ENCODE data around the gene PLPPR5. TPM values are rescaled to one million over a fixed set of nuclear protein-coding genes. Genes with fewer than 3 reads are reported as not detected.

The PLPPR5 gene
- total and polyA plus RNA-seq, 10 donors, result not detected

- TF ChIP-seq CTCF (IDR thresholded peaks at IDR 0.05 in 8 of 11, conservative IDR thresholded peaks at IDR 0.05 in 3 of 11) (no peak), POLR2A (IDR thresholded peaks at IDR 0.05) (no peak), POLR2AphosphoS5 (IDR thresholded peaks at IDR 0.05) (no peak)
- Histone ChIP-seq H3K27ac (no peak overlapping the region), H3K36me3 (no peaks in the 10 kb centered on the region), H3K27me3 (replicated peaks in 1 of 7) (no peaks in the 10 kb centered on the region), H3K4me3 (no peak overlapping the region), H3K4me1 (no peaks in the 10 kb centered on the region), H3K9me3 (no peaks in the 10 kb centered on the region)
- no peak for DNase-seq
- intact Hi-C loops (cut with DNase I; ENCODE audit: low total_unique reads), result no loop called here
- 80 to 91% (median 82%) methylated on average over 8 of the region's 8 CpGs for WGBS, 5 donors
Measured at GRCh38 chr1:98931128-98931835, 73.4 kb downstream of the PLPPR5 start.

GRCh38 chr1:98929437-98929836, 75.2 kb downstream of the PLPPR5 start:
- Histone ChIP-seq H3K36me3 (no peaks in the 10 kb centered on the region), H3K4me1 (no peaks in the 10 kb centered on the region), H3K4me3 (no peak overlapping the region), H3K27me3 (replicated peaks in 1 of 7) (no peaks in the 10 kb centered on the region), H3K9me3 (no peaks in the 10 kb centered on the region), H3K27ac (no peak overlapping the region)
- intact Hi-C loops (cut with DNase I; ENCODE audit: low total_unique reads), result no loop called here
- WGBS, 5 donors, result 58 to 88% (median 77%) methylated on average over 1 of the region's 1 CpG
- DNase-seq, result no peak
- TF ChIP-seq CTCF (IDR thresholded peaks at IDR 0.05 in 8 of 11, conservative IDR thresholded peaks at IDR 0.05 in 3 of 11) (no peak), POLR2AphosphoS5 (IDR thresholded peaks at IDR 0.05) (no peak), POLR2A (IDR thresholded peaks at IDR 0.05) (no peak)

- Histone ChIP-seq H3K4me3 (no peak overlapping the region), H3K27me3 (replicated peaks in 1 of 7) (no peaks in the 10 kb centered on the region), H3K9me3 (no peaks in the 10 kb centered on the region), H3K27ac (no peak overlapping the region), H3K4me1 (no peaks in the 10 kb centered on the region), H3K36me3 (no peaks in the 10 kb centered on the region)
- DNase-seq, result no peak
- intact Hi-C loops (cut with DNase I; ENCODE audit: low total_unique reads), result no loop called here
- WGBS, 5 donors, result 84 to 94% (median 89%) methylated on average over 4 of the region's 4 CpGs
- TF ChIP-seq CTCF (IDR thresholded peaks at IDR 0.05 in 8 of 11, conservative IDR thresholded peaks at IDR 0.05 in 3 of 11) (no peak), POLR2AphosphoS5 (IDR thresholded peaks at IDR 0.05) (no peak), POLR2A (IDR thresholded peaks at IDR 0.05) (no peak)
Measured at GRCh38 chr1:98926597-98926996, 78.1 kb downstream of the PLPPR5 start.

GRCh38 chr1:98924977-98925376, 79.7 kb downstream of the PLPPR5 start:
- intact Hi-C loops (cut with DNase I; ENCODE audit: low total_unique reads), result no loop called here
- Histone ChIP-seq H3K36me3 (no peaks in the 10 kb centered on the region), H3K27ac (no peak overlapping the region), H3K4me1 (no peaks in the 10 kb centered on the region), H3K9me3 (no peaks in the 10 kb centered on the region), H3K4me3 (no peak overlapping the region), H3K27me3 (replicated peaks in 1 of 7) (no peaks in the 10 kb centered on the region)
- 73 to 83% (median 82%) methylated on average over 1 of the region's 1 CpG for WGBS, 5 donors
- TF ChIP-seq POLR2AphosphoS5 (IDR thresholded peaks at IDR 0.05) (no peak), POLR2A (IDR thresholded peaks at IDR 0.05) (no peak), CTCF (IDR thresholded peaks at IDR 0.05 in 8 of 11, conservative IDR thresholded peaks at IDR 0.05 in 3 of 11) (no peak)
- DNase-seq, result no peak
